Middle frontal gyrus (tissue), 1 donor: ENCODE data around the gene IQSEC1.
"Not testable (repeated sequence)": the region's sequence is repeated elsewhere in the genome, so short reads cannot be mapped to it uniquely, and the experiment has no call there.

Experiments used
- DNase-seq: peaks from one replicate; pipeline ENCODE4 v3.0.0-alpha.2; 2015; ENCODE audit warnings: low spot score; ENCODE audit errors: extremely low spot score

Gene IQSEC1

GRCh38 chr3:12896063-12896985, 176.9 kb downstream of the IQSEC1 start:
- DNase-seq, result no peak

GRCh38 chr3:12895391-12896062, 177.7 kb downstream of the IQSEC1 start:
- no peak for DNase-seq

GRCh38 chr3:12894629-12895028, 178.6 kb downstream of the IQSEC1 start:
- DNase-seq, result no peak

GRCh38 chr3:12893852-12894251, 179.4 kb downstream of the IQSEC1 start:
- no peak for DNase-seq

GRCh38 chr3:12893247-12893646, 180.0 kb downstream of the IQSEC1 start:
- DNase-seq, result no peak

GRCh38 chr3:12892840-12893189, 180.4 kb downstream of the IQSEC1 start:
- no peak for DNase-seq

GRCh38 chr3:12891985-12892839, 181.0 kb downstream of the IQSEC1 start:
- peak; percentile 48 for DNase-seq

GRCh38 chr3:12891391-12891984, 181.7 kb downstream of the IQSEC1 start:
- DNase-seq, result no peak

GRCh38 chr3:12890610-12891390, 182.4 kb downstream of the IQSEC1 start:
- DNase-seq, result no peak

GRCh38 chr3:12886736-12887135, 186.5 kb downstream of the IQSEC1 start:
- no peak for DNase-seq

- no peak for DNase-seq
These were observed 187.0 kb downstream of the IQSEC1 start for GRCh38 chr3:12886106-12886679.

GRCh38 chr3:12885583-12885930, 187.7 kb downstream of the IQSEC1 start:
- no peak for DNase-seq

- no peak for DNase-seq
These were observed 188.2 kb downstream of the IQSEC1 start for GRCh38 chr3:12884790-12885582.

- peak; percentile 71 for DNase-seq
These were observed 189.0 kb downstream of the IQSEC1 start for GRCh38 chr3:12884186-12884680.

- no peak for DNase-seq
These were observed 190.6 kb downstream of the IQSEC1 start for GRCh38 chr3:12882336-12883310.

GRCh38 chr3:12881858-12882257, 191.4 kb downstream of the IQSEC1 start:
- DNase-seq, result not testable (repeated sequence)

- no peak for DNase-seq
These were observed 193.9 kb downstream of the IQSEC1 start for GRCh38 chr3:12879191-12879815.

GRCh38 chr3:12878758-12879157, 194.5 kb downstream of the IQSEC1 start:
- not testable (repeated sequence) for DNase-seq
